Hepatic stellate cell (primary cell): Measurements from ENCODE around the gene OR7D2.
"Not testable (repeated sequence)": the region's sequence is repeated elsewhere in the genome, so short reads cannot be mapped to it uniquely, and the experiment has no call there.

Experiments used
- DNase-seq: peaks from one replicate; pipeline ENCODE4 v3.0.0; 2011; ENCODE audit warnings: low spot score

The OR7D2 gene

GRCh38 chr19:9178901-9179300 is at the start of gene OR7D2:
OR7D2 (plus strand) TSS chr19:9178979; CDS start chr19:9185782, 6,803 bp downstream.
- DNase-seq = no peak

- no peak for DNase-seq
Measured at GRCh38 chr19:9130965-9131364, 47.8 kb upstream of the OR7D2 start.

GRCh38 chr19:9132422-9132821 is 46.4 kb upstream of the OR7D2 start:
- no peak for DNase-seq

GRCh38 chr19:9139609-9140158 is 39.1 kb upstream of the OR7D2 start:
- no peak for DNase-seq

- DNase-seq = peak; percentile 90
Measured at GRCh38 chr19:9140159-9140874, 38.5 kb upstream of the OR7D2 start, which contains the start of gene ZNF317. ZNF317 (plus strand) TSS chr19:9140397; CDS start chr19:9156017, 15,620 bp downstream.

GRCh38 chr19:9144920-9145319 is 33.9 kb upstream of the OR7D2 start:
- DNase-seq = no peak

- DNase-seq = no peak
Measured at GRCh38 chr19:9146882-9147281, 31.9 kb upstream of the OR7D2 start.

- no peak for DNase-seq
Measured at GRCh38 chr19:9148697-9149096, 30.1 kb upstream of the OR7D2 start.

- DNase-seq = no peak
Measured at GRCh38 chr19:9149997-9150396, 28.8 kb upstream of the OR7D2 start.

- no peak for DNase-seq
Measured at GRCh38 chr19:9150650-9151049, 28.1 kb upstream of the OR7D2 start.

- DNase-seq = no peak
Measured at GRCh38 chr19:9151367-9151766, 27.4 kb upstream of the OR7D2 start.

GRCh38 chr19:9155591-9155990 is 23.2 kb upstream of the OR7D2 start:
- DNase-seq = no peak

- no peak for DNase-seq
Measured at GRCh38 chr19:9156304-9156703, 22.5 kb upstream of the OR7D2 start.

GRCh38 chr19:9159891-9160290 is 18.9 kb upstream of the OR7D2 start:
- DNase-seq = no peak

GRCh38 chr19:9161427-9161826 is 17.4 kb upstream of the OR7D2 start:
- no peak for DNase-seq

- DNase-seq = no peak
Measured at GRCh38 chr19:9165261-9165660, 13.5 kb upstream of the OR7D2 start.

- DNase-seq = no peak
Measured at GRCh38 chr19:9166846-9167245, 11.9 kb upstream of the OR7D2 start.

GRCh38 chr19:9171393-9171991 is 7.3 kb upstream of the OR7D2 start:
- no peak for DNase-seq

- DNase-seq = no peak
Measured at GRCh38 chr19:9175326-9175725, 3.5 kb upstream of the OR7D2 start.

GRCh38 chr19:9183000-9183399 is 4.2 kb downstream of the OR7D2 start:
- DNase-seq = no peak

GRCh38 chr19:9187191-9187590 is 8.4 kb downstream of the OR7D2 start:
- no peak for DNase-seq

- DNase-seq = no peak
Measured at GRCh38 chr19:9189535-9189934, 10.8 kb downstream of the OR7D2 start.

GRCh38 chr19:9198044-9198443 is 19.3 kb downstream of the OR7D2 start:
- not testable (repeated sequence) for DNase-seq
